Stimulated activated CD4-positive, alpha-beta T cell treated with anti-CD3 and anti-CD28 coated beads, Interleukin-12 subunit alpha, Interleukin-12 subunit beta, amount 100 ng/mL, for 48 hours (primary cell): Measurements from ENCODE around the gene ANKRD40CL.
"Not testable (repeated sequence)": the region's sequence is repeated elsewhere in the genome, so short reads cannot be mapped to it uniquely, and the experiment has no call there.

Source experiments
- DNase-seq, 3 donors: peaks; one replicate each; pipeline ENCODE4 v3.0.0-alpha.2; 2020; ENCODE audit warnings: low read depth in 2 of 3, low spot score in 1 of 3

Gene ANKRD40CL

GRCh38 chr17:50763716-50764475 lies 3.4 kb downstream of the ANKRD40CL start:
- no peak for DNase-seq

- DNase-seq = no peak
Measured at GRCh38 chr17:50762177-50762576, 5.1 kb downstream of the ANKRD40CL start.

GRCh38 chr17:50758989-50759544 lies 8.3 kb downstream of the ANKRD40CL start:
- DNase-seq = no peak

- DNase-seq = no peak
Measured at GRCh38 chr17:50758524-50758923, 8.8 kb downstream of the ANKRD40CL start.

GRCh38 chr17:50754521-50754920 lies 12.8 kb downstream of the ANKRD40CL start:
- DNase-seq = no peak

GRCh38 chr17:50749245-50749644 lies 18.1 kb downstream of the ANKRD40CL start:
- no peak for DNase-seq

- no peak for DNase-seq
Measured at GRCh38 chr17:50745631-50746030, 21.7 kb downstream of the ANKRD40CL start.

- DNase-seq = no peak
Measured at GRCh38 chr17:50739098-50739497, 28.2 kb downstream of the ANKRD40CL start.

GRCh38 chr17:50737118-50737698 lies 30.1 kb downstream of the ANKRD40CL start:
- DNase-seq = peak in 1 of 3 donors; percentile 20

GRCh38 chr17:50735287-50735686 lies 32.0 kb downstream of the ANKRD40CL start:
- no peak for DNase-seq

- no peak for DNase-seq
Measured at GRCh38 chr17:50731575-50732460, 35.5 kb downstream of the ANKRD40CL start.

GRCh38 chr17:50728881-50729765 lies 38.2 kb downstream of the ANKRD40CL start:
- DNase-seq = no peak

- DNase-seq = no peak
Measured at GRCh38 chr17:50728112-50728429, 39.2 kb downstream of the ANKRD40CL start.

GRCh38 chr17:50725769-50726655 lies 41.3 kb downstream of the ANKRD40CL start:
- no peak for DNase-seq

GRCh38 chr17:50724622-50725021 lies 42.7 kb downstream of the ANKRD40CL start:
- not testable (repeated sequence) for DNase-seq

- DNase-seq = no peak
Measured at GRCh38 chr17:50722746-50723145, 44.6 kb downstream of the ANKRD40CL start.

GRCh38 chr17:50721194-50722010 lies 45.9 kb downstream of the ANKRD40CL start:
- no peak for DNase-seq

- DNase-seq = no peak
Measured at GRCh38 chr17:50719924-50720794, 47.2 kb downstream of the ANKRD40CL start.
